ENCODE results near the gene ENOX1. TPM values are rescaled to one million over a fixed set of nuclear protein-coding genes. Genes with fewer than 3 reads are reported as not detected.

The ENOX1 gene
- total RNA-seq, 4 donors from 2014 or later, result 3.6 to 18.7 (median 5.7) TPM

- H3K4me1 ChIP-seq, result no peaks in the 10 kb centered on the region
- intact Hi-C loops (cut with DNase I; ENCODE audit: low total_unique reads), result no loop called here
- H3K27ac ChIP-seq, result peak overlapping the region; percentile 18 to 31
- no peaks in the 10 kb centered on the region for H3K27me3 ChIP-seq
- no peaks in the 10 kb centered on the region for H3K9me3 ChIP-seq
- TF ChIP-seq POLR2A (IDR thresholded peaks at IDR 0.05) (no peak), CTCF (IDR thresholded peaks at IDR 0.05) (no peak)
- peak overlapping the region in 1 of 2 donors; percentile 3 for H3K4me3 ChIP-seq
- no peak for DNase-seq
- no peaks in the 10 kb centered on the region for H3K36me3 ChIP-seq
Observed at GRCh38 chr13:43368003-43368402, 418.8 kb downstream of the ENOX1 start.

DNA sequence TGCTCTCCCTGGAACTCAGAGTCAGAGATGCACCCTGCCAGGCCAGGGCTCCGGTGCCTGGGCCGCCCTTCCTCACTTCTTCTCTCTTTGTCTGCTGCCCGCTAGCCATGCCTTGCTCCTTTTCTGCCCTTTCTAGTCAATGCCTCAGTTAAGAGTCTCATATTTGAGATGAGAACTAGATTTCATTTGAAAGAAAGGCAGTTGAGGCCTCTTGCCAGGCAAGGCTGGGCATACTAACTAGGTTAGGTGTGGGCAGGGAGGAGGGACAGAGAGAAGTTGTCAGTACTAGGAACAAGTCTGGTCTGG is 421.8 kb downstream of the ENOX1 start:
- H3K27ac ChIP-seq, result peak overlapping the region; percentile 62 to 63
- DNase-seq, result no peak
- H3K9me3 ChIP-seq, result no peaks in the 10 kb centered on the region
- H3K36me3 ChIP-seq, result no peaks in the 10 kb centered on the region
- H3K4me1 ChIP-seq, result no peaks in the 10 kb centered on the region
- no peak overlapping the region for H3K4me3 ChIP-seq
- TF ChIP-seq POLR2A (IDR thresholded peaks at IDR 0.05) (no peak), CTCF (IDR thresholded peaks at IDR 0.05) (no peak)
- intact Hi-C loops (cut with DNase I; ENCODE audit: low total_unique reads), result no loop called here
- no peaks in the 10 kb centered on the region for H3K27me3 ChIP-seq

DNA sequence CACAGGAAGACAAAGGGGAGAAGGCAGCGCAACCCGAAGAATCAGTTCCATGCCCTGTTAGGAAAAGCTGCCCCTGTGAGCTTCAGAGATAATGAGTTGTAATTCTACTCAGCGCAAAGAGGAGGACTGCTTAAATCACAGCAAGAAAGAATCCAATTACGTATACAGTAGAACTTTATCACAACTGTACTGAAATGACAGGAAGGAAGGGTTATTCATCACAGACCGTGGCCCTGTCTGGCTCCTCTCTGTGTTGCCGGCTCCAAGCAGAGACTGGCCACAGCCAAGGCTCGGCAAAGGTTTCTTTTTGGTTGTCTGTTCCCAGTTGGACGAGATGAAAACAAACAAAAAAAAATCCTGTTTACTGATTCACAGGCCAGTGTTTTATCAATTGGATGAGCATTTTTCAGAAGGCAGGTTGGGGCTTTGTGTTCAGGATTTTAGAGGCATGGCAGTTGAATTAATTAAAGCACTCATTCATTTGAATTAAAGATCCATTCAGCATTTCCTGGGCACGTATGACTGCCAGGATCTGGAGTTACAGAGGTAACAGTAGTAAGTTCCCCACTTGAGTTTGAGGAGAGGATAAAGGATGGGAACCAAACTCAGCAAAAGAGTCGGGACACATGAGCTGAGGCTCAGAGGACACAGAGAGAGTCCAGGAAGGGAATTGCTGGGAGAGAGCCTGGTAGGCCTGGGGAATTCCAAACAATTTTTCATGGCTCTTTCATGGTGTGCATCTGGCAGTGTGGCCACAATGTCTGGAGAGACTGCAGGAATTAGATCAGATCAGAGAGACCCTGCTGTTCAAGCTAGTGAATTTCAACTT is 422.3 kb downstream of the ENOX1 start:
- Histone ChIP-seq H3K4me3 (peak overlapping the region in 1 of 2 donors; percentile 9), H3K9me3 (no peaks in the 10 kb centered on the region), H3K27ac (peak overlapping the region; percentile 62 to 63), H3K27me3 (no peaks in the 10 kb centered on the region), H3K4me1 (no peaks in the 10 kb centered on the region), H3K36me3 (no peaks in the 10 kb centered on the region)
- TF ChIP-seq POLR2A (IDR thresholded peaks at IDR 0.05) (no peak), CTCF (IDR thresholded peaks at IDR 0.05) (no peak)
- intact Hi-C loops (cut with DNase I; ENCODE audit: low total_unique reads), result no loop called here
- peak in 1 of 2 donors; percentile 32 for DNase-seq

GRCh38 chr13:43363156-43363953 is 423.4 kb downstream of the ENOX1 start:
- Histone ChIP-seq H3K36me3 (no peaks in the 10 kb centered on the region), H3K4me1 (no peaks in the 10 kb centered on the region), H3K27ac (peak overlapping the region; percentile 62 to 63), H3K4me3 (no peak overlapping the region), H3K9me3 (no peaks in the 10 kb centered on the region), H3K27me3 (no peaks in the 10 kb centered on the region)
- intact Hi-C loops (cut with DNase I; ENCODE audit: low total_unique reads), result no loop called here
- TF ChIP-seq POLR2A (IDR thresholded peaks at IDR 0.05) (no peak), CTCF (IDR thresholded peaks at IDR 0.05) (no peak)
- no peak for DNase-seq

DNA sequence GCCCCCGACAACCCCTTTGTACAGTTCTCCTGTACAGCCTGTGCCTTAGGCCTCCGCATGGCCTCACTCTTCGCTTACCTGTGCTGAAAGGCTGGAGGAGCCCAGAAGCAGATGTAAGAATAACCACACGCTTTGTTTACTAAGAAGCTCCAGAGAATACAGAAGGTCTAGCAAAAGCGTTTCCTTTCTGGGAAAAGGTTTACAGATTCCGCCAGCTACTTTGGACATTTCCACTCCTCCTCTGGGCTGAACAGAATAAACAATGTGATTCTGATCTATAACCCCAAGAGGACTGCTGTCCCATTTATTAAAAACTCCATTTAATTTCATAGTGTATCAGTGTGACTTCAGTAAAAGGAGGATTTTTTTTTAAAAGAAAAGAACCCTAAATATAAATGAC is 424.2 kb downstream of the ENOX1 start:
- DNase-seq, result no peak
- H3K27ac ChIP-seq, result no peak overlapping the region
- intact Hi-C loops (cut with DNase I; ENCODE audit: low total_unique reads), result no loop called here

More for the DNA sequence above, 424.2 kb downstream of the ENOX1 start:
- H3K9me3 ChIP-seq, result no peaks in the 10 kb centered on the region
- no peak overlapping the region for H3K4me3 ChIP-seq
- H3K27me3 ChIP-seq, result no peaks in the 10 kb centered on the region
- TF ChIP-seq CTCF (IDR thresholded peaks at IDR 0.05), result no peak
- no peak for TF ChIP-seq POLR2A (IDR thresholded peaks at IDR 0.05)
- H3K4me1 ChIP-seq, result no peaks in the 10 kb centered on the region
- no peaks in the 10 kb centered on the region for H3K36me3 ChIP-seq
